CD4-positive, alpha-beta T cell treated with Interleukin-15 for 4 hours (primary cell): ENCODE data around the gene USP6NL.

Experiments used
- DNase-seq: peaks from one replicate; pipeline ENCODE4 v3.0.0-alpha.2; 2020; ENCODE audit warnings: low spot score

The USP6NL gene

GRCh38 chr10:11616021-11616420 lies 4.6 kb upstream of the USP6NL start:
- no peak for DNase-seq

GRCh38 chr10:11615396-11615795 lies 3.9 kb upstream of the USP6NL start:
- DNase-seq: no peak

- DNase-seq: peak; percentile 5
Observed at GRCh38 chr10:11612021-11613001, 861 bp upstream of the USP6NL start.

GRCh38 chr10:11610826-11611247 lies 613 bp downstream of the USP6NL start:
- peak; percentile 9 for DNase-seq

GRCh38 chr10:11610166-11610825 lies 1.2 kb downstream of the USP6NL start:
- no peak for DNase-seq

- DNase-seq: no peak
Observed at GRCh38 chr10:11609492-11610093, 1.9 kb downstream of the USP6NL start.

GRCh38 chr10:11609052-11609451 lies 2.4 kb downstream of the USP6NL start:
- no peak for DNase-seq

GRCh38 chr10:11608159-11609013 lies 3.1 kb downstream of the USP6NL start:
- DNase-seq: no peak

- DNase-seq: no peak
Observed at GRCh38 chr10:11605807-11606408, 5.5 kb downstream of the USP6NL start.

- DNase-seq: no peak
Observed at GRCh38 chr10:11604865-11605650, 6.4 kb downstream of the USP6NL start.

GRCh38 chr10:11603741-11604140 lies 7.7 kb downstream of the USP6NL start:
- DNase-seq: no peak

- DNase-seq: no peak
Observed at GRCh38 chr10:11602919-11603523, 8.4 kb downstream of the USP6NL start.

GRCh38 chr10:11602358-11602757 lies 9.1 kb downstream of the USP6NL start:
- no peak for DNase-seq

- DNase-seq: no peak
Observed at GRCh38 chr10:11601670-11602069, 9.8 kb downstream of the USP6NL start.

GRCh38 chr10:11600280-11600679 lies 11.2 kb downstream of the USP6NL start:
- no peak for DNase-seq

GRCh38 chr10:11598712-11599397 lies 12.6 kb downstream of the USP6NL start:
- DNase-seq: no peak

GRCh38 chr10:11597470-11597869 lies 14.0 kb downstream of the USP6NL start:
- no peak for DNase-seq

GRCh38 chr10:11595395-11595692 lies 16.1 kb downstream of the USP6NL start:
- DNase-seq: no peak

- no peak for DNase-seq
Observed at GRCh38 chr10:11594589-11595394, 16.7 kb downstream of the USP6NL start.
